Articular chondrocyte of knee joint (primary cell): ENCODE results near the gene OR5AL1. TPM values are rescaled to one million over a fixed set of nuclear protein-coding genes. Genes with fewer than 3 reads are reported as not detected.

Experiments
- total RNA-seq: library from RNA; depleted of rRNA; stranded (reverse); fragments of >200 nt; gene quantifications from 2 replicates; pipeline ENCODE4 v1.2.3, GENCODE V29; 2012

Gene OR5AL1
- not detected in 2 replicates for total RNA-seq

DNA sequence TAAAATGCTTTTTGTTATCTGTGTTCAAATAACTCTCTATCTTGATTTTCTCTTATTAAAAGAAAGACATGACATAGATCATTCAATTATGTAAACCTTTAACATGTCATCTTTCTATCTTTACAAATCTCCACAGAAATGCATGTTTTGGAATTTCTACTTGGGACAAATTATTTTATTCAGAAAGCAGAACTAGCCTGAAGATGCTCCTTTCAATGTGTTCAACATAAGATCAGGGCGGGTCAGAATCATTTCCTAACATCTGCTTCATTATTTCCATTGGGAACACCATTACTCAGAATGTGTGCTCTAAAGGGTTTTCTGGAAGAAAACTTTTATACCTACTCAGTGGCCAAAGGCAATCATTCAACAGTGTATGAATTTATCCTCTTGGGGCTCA is at the start of gene OR5AL1:
Gene OR5AL1 (plus strand): TSS at position 301 of the 400 bp plus-strand sequence.

DNA sequence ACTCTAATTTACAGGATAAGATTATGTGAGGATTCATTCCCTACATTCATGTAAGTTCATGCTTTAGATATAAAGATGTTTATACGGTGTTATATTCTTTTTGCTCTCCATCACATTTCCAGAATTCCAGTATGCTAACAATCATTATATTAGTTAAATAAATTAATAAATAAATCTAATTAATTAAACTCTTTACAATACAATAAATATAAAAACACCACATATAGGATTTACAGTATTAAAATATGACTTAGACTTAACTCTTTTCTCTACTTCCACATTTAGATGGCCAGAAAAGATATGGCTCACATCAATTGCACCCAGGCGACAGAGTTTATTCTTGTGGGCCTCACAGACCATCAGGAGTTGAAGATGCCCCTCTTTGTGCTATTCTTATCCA is 37.2 kb upstream of the OR5AL1 start, which contains the start of gene OR8U1:
Gene OR8U1 (plus strand): TSS at position 301 of the 400 bp plus-strand sequence. CDS start 0 bp downstream, at position 301.

Other genes starting within 250 kb of the OR5AL1 start
- gene OR5J2, start 236.1 kb upstream of the OR5AL1 start, total RNA-seq: not detected in 2 replicates
- gene OR5T2, start 178.4 kb upstream of the OR5AL1 start, total RNA-seq: not detected in 2 replicates
- gene OR5T3, start 160.4 kb upstream of the OR5AL1 start, total RNA-seq: not detected in 2 replicates
- gene OR5T1, start 138.5 kb upstream of the OR5AL1 start, total RNA-seq: not detected in 2 replicates
- not detected in 2 replicates for gene OR8H1, start 120.4 kb upstream of the OR5AL1 start, total RNA-seq
- gene OR8K3, start 97.6 kb upstream of the OR5AL1 start, total RNA-seq: not detected in 2 replicates
- not detected in 2 replicates for gene OR8K1, start 66.7 kb upstream of the OR5AL1 start, total RNA-seq
- gene OR8J1, start 58.4 kb upstream of the OR5AL1 start, total RNA-seq: not detected in 2 replicates
- not detected in 2 replicates for gene OR8U1, start 37.1 kb upstream of the OR5AL1 start, total RNA-seq
- not detected in 2 replicates for gene OR5M3, start 60.7 kb downstream of the OR5AL1 start, total RNA-seq
- not detected in 2 replicates for gene OR5M8, start 78.7 kb downstream of the OR5AL1 start, total RNA-seq
- gene OR5M11, start 130.6 kb downstream of the OR5AL1 start, total RNA-seq: not detected in 2 replicates
- not detected in 2 replicates for gene OR5M10, start 165.0 kb downstream of the OR5AL1 start, total RNA-seq
- gene OR5M1, start 202.2 kb downstream of the OR5AL1 start, total RNA-seq: not detected in 2 replicates
- gene OR5AP2, start 229.7 kb downstream of the OR5AL1 start, total RNA-seq: not detected in 2 replicates